Measurements from ENCODE around the gene USH1C. TPM values are rescaled to one million over a fixed set of nuclear protein-coding genes. Genes with fewer than 3 reads are reported as not detected.

Gene USH1C
- total and polyA plus RNA-seq, 9 of the 15 experiments (the other 6 are each of a cell fraction or from before 2014, with no cell fraction given): 0.04 TPM; not detected in 8

DNA sequence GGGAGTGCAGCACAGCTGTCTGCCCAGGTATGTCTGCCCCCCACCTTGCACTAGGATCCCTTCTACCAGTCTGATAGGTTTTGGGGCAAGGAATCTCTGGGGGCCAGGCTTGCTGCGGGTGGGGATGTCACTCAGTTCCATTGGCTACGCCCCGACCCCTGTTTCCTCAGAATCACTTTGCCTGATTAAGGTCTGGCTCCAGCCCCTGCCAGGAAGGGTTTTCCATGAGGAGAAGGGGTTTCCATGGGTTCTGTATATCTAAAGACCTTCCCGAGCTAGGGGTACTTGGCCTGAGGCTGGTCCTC, 16.8 kb upstream of the USH1C start:
- Histone ChIP-seq H3K27me3 (ENCODE audit: control insufficient read depth in 2 of 2, insufficient read depth in 2 of 2, low read length in 2 of 2) (peaks cover 2 to 22% of the 10 kb centered on the region in 2 experiments; a peak in 2 of 5 replicates), H3K9ac (ENCODE audit: insufficient read depth in 1 of 2, low read depth in 2 of 2, low read length in 2 of 2) (no peak overlapping the region), H3K9me3 (replicated peaks; ENCODE audit: control insufficient read depth, insufficient read depth, low read depth, low read length) (no peaks in the 10 kb centered on the region), H3K4me3 (no peak overlapping the region), H3K36me3 (ENCODE audit: control insufficient read depth, insufficient read depth, low read length) (no peaks in the 10 kb centered on the region), H3K9me1 (ENCODE audit: control insufficient read depth, insufficient read depth, low read length) (no peaks in the 10 kb centered on the region), H2AFZ (ENCODE audit: low read depth, low read length) (no peak overlapping the region), H3K79me2 (ENCODE audit: control insufficient read depth, insufficient read depth, low read length) (no peaks in the 10 kb centered on the region), H3K4me2 (ENCODE audit: insufficient read depth, low read length) (no peak overlapping the region), H3K4me1 (replicated peaks in 1 of 2; ENCODE audit: control insufficient read depth in 2 of 2, insufficient read depth in 2 of 2, low read length in 2 of 2) (no peaks in the 10 kb centered on the region; a peak in 1 of 5 replicates), H4K20me1 (replicated peaks; ENCODE audit: control insufficient read depth, insufficient read depth, low read length) (peaks cover 6% of the 10 kb centered on the region; the same call in 1 of the 2 replicates), H3K27ac (ENCODE audit: extremely low read depth, low read depth, low read length) (no peak overlapping the region)
- ChIA-PET POLR2A (no interaction called here), CTCF (ENCODE audit: low intra/inter-chr PET ratio) (no interaction called here)
- DNase-seq (ENCODE audit: extremely low read depth in 1 of 4, low spot score in 3 of 4): no peak
- no TSS peak for BruUV-seq (replicated peaks)
- 0% methylated on average over 4 of the region's 4 CpGs for WGBS (ENCODE audit: insufficient coverage, low coverage, missing lambda C conversion rate)
- no peak for FAIRE-seq
- TF ChIP-seq RAD21 (CRISPR knock-in tag; conservative IDR thresholded peaks at IDR 0.05 in 1 of 2, IDR thresholded peaks at IDR 0.05 in 1 of 2) (no peak), YBX1 (IDR thresholded peaks at IDR 0.05) (no peak), DIDO1 (tag; IDR thresholded peaks at IDR 0.05; ENCODE audit: low read depth) (no peak), NCOR1 (IDR thresholded peaks at IDR 0.05) (no peak), ZNF408 (CRISPR knock-in tag; IDR thresholded peaks at IDR 0.05; ENCODE audit: low read depth) (no peak), KLF13 (tag; IDR thresholded peaks at IDR 0.05; ENCODE audit: borderline replicate concordance, low read depth) (no peak), KLF1 (tag; IDR thresholded peaks at IDR 0.05) (no peak), SMAD3 (CRISPR knock-in tag; conservative IDR thresholded peaks at IDR 0.05) (no peak), SRSF1 (IDR thresholded peaks at IDR 0.05; ENCODE audit: low read depth, low read length) (no peak), GATAD2B (IDR thresholded peaks at IDR 0.05; ENCODE audit: borderline replicate concordance) (no peak), NFRKB (IDR thresholded peaks at IDR 0.05; ENCODE audit: low read depth) (no peak), NFATC3 (IDR thresholded peaks at IDR 0.05) (no peak), ZNF239 (CRISPR knock-in tag; IDR thresholded peaks at IDR 0.05) (no peak), ETS2 (tag; IDR thresholded peaks at IDR 0.05; ENCODE audit: borderline replicate concordance, poor library complexity, severe bottlenecking) (no peak), SETDB1 (IDR thresholded peaks at IDR 0.05; ENCODE audit: low read length) (no peak), ZNF699 (CRISPR knock-in tag; IDR thresholded peaks at IDR 0.05; ENCODE audit: insufficient replicate concordance) (no peak), SRSF9 (IDR thresholded peaks at IDR 0.05; ENCODE audit: borderline replicate concordance, low read depth, low read length) (no peak)
- TF ChIP-seq, protein P1, sequence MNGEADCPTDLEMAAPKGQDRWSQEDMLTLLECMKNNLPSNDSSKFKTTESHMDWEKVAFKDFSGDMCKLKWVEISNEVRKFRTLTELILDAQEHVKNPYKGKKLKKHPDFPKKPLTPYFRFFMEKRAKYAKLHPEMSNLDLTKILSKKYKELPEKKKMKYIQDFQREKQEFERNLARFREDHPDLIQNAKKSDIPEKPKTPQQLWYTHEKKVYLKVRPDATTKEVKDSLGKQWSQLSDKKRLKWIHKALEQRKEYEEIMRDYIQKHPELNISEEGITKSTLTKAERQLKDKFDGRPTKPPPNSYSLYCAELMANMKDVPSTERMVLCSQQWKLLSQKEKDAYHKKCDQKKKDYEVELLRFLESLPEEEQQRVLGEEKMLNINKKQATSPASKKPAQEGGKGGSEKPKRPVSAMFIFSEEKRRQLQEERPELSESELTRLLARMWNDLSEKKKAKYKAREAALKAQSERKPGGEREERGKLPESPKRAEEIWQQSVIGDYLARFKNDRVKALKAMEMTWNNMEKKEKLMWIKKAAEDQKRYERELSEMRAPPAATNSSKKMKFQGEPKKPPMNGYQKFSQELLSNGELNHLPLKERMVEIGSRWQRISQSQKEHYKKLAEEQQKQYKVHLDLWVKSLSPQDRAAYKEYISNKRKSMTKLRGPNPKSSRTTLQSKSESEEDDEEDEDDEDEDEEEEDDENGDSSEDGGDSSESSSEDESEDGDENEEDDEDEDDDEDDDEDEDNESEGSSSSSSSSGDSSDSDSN (IDR thresholded peaks at IDR 0.05; ENCODE audit: borderline replicate concordance in 1 of 2, low read depth in 2 of 2, low read length in 2 of 2): no peak
- in situ Hi-C loops (cut with MboI): no loop called here
- ATAC-seq: no peak
- intact Hi-C loops (cut with micrococcal nuclease): no loop called here
